ENCODE measurements around the gene CAPSL. TPM values are rescaled to one million over a fixed set of nuclear protein-coding genes. Genes with fewer than 3 reads are reported as not detected.
A peak's percentile ranks its signal among the peaks of the same experiment; 100 is the strongest.

CAPSL gene
- total and polyA plus RNA-seq, 2 experiments from 2014 or later = not detected

DNA sequence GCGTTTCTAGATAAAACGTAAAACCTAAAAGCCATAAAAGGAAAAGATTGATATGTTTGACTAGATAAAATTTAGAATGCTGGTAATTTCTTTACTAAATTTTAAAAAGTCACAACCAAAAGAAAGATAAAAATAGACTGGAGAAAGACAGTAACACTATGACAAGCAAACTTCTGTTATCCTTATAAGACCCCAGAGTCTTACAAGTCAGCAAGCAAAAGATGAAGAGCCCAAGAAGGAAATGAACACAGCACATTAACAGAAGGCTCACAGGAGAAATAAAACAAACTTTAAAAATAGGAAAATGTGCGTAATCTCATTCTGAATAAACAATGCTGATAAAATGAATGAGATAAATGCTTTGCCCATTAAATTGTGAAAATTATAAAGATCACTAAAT is 52.0 kb downstream of the CAPSL start:
- Histone ChIP-seq H3K9me3 (ENCODE audit: low read depth) (no peaks in the 10 kb centered on the region), H3K27ac (no peak overlapping the region), H3K4me1 (ENCODE audit: low read depth) (no peaks in the 10 kb centered on the region), H3K36me3 (no peaks in the 10 kb centered on the region), H3K4me3 (no peak overlapping the region), H3K27me3 (no peaks in the 10 kb centered on the region)
- TF ChIP-seq, protein P1, sequence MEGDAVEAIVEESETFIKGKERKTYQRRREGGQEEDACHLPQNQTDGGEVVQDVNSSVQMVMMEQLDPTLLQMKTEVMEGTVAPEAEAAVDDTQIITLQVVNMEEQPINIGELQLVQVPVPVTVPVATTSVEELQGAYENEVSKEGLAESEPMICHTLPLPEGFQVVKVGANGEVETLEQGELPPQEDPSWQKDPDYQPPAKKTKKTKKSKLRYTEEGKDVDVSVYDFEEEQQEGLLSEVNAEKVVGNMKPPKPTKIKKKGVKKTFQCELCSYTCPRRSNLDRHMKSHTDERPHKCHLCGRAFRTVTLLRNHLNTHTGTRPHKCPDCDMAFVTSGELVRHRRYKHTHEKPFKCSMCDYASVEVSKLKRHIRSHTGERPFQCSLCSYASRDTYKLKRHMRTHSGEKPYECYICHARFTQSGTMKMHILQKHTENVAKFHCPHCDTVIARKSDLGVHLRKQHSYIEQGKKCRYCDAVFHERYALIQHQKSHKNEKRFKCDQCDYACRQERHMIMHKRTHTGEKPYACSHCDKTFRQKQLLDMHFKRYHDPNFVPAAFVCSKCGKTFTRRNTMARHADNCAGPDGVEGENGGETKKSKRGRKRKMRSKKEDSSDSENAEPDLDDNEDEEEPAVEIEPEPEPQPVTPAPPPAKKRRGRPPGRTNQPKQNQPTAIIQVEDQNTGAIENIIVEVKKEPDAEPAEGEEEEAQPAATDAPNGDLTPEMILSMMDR (IDR thresholded peaks at IDR 0.05; ENCODE audit: low read depth, low read length) = no peak
- no peak for DNase-seq (ENCODE audit: low read depth in 1 of 2, low spot score in 1 of 2)

DNA sequence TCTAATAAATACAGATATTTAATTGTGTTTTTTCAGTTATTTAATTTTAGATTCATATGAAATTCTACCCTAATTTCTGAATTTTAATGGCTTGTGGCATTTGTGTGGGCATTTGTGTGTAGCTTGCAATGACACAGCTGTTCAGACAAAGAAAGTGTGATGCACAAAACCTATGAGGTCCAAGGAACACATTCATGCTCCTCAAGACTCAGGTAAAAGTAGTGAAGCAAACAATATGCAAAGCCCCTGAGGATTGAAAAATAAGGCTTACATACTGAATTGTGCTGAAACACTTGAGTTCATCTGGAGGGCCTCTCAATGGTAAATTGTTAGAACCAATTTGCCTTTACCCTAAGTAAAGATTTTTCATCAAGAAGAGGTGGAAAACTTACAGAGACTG is 53.6 kb downstream of the CAPSL start:
- Histone ChIP-seq H3K36me3 (no peaks in the 10 kb centered on the region), H3K4me3 (no peak overlapping the region), H3K27me3 (no peaks in the 10 kb centered on the region), H3K4me1 (ENCODE audit: low read depth) (no peaks in the 10 kb centered on the region), H3K9me3 (ENCODE audit: low read depth) (no peaks in the 10 kb centered on the region), H3K27ac (no peak overlapping the region)
- no peak for DNase-seq (ENCODE audit: low read depth in 1 of 2, low spot score in 1 of 2)
- TF ChIP-seq, protein P1 (IDR thresholded peaks at IDR 0.05; ENCODE audit: low read depth, low read length) = no peak

DNA sequence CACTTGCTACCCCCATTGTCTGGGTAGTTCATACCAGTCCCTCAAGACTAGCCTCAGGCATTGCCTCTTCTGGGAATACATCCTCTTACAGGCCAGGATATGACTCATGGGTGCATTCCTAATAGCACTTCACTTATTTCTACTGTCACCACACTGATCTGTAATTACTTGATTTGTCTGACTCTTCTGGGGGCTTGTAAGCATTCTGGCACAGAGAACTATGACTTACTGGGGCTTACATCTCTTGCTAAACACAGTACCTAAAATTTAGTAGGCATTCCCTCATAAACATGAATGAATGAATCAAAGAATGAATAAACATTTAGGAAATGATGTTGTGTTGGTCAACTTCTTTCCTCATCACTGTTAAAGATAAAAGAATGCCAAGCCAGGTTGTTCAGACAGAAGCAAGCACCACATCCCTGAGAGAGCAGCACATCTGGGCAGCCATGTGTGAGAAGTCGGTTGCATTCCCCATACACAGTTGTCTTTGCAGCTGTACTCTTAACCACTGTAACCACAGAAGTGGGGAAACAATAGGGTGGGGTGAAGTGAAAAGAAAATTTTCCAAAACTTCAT is 54.1 kb downstream of the CAPSL start:
- peak in 1 of 2 donors; percentile 75 for DNase-seq (ENCODE audit: low read depth in 1 of 2, low spot score in 1 of 2)
- H3K4me1 ChIP-seq (ENCODE audit: low read depth) = no peaks in the 10 kb centered on the region
- H3K27me3 ChIP-seq = no peaks in the 10 kb centered on the region
- H3K36me3 ChIP-seq = no peaks in the 10 kb centered on the region
- no peak overlapping the region for H3K27ac ChIP-seq
- no peak overlapping the region for H3K4me3 ChIP-seq
- no peaks in the 10 kb centered on the region for H3K9me3 ChIP-seq (ENCODE audit: low read depth)
- TF ChIP-seq, protein P1 (IDR thresholded peaks at IDR 0.05; ENCODE audit: low read depth, low read length) = no peak

DNA sequence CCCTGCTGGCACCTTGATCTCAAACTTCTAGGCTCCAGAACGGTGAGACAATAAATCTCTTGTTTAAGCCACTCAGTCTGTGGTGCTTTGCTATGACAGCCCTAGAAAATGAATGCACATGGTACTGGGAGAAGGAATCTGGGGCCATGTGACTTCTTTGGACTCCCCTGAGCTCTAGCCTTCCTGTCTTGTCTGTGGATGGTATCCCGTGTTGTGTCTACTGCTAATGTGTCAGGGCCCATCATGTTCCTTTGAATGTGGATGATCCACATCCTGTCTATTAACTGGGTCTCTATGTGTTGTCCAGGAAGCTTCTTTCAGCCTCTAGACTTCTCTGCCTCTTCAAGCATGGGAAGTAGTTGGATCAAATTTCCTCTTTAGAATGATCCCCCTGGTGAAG is 56.7 kb downstream of the CAPSL start:
- no peak for DNase-seq (ENCODE audit: low read depth in 1 of 2, low spot score in 1 of 2)
- no peaks in the 10 kb centered on the region for H3K27me3 ChIP-seq
- TF ChIP-seq, protein P1 (IDR thresholded peaks at IDR 0.05; ENCODE audit: low read depth, low read length) = no peak
- H3K9me3 ChIP-seq (ENCODE audit: low read depth) = no peaks in the 10 kb centered on the region
- no peak overlapping the region for H3K4me3 ChIP-seq
- no peaks in the 10 kb centered on the region for H3K36me3 ChIP-seq
- no peak overlapping the region for H3K27ac ChIP-seq
- H3K4me1 ChIP-seq (ENCODE audit: low read depth) = no peaks in the 10 kb centered on the region

DNA sequence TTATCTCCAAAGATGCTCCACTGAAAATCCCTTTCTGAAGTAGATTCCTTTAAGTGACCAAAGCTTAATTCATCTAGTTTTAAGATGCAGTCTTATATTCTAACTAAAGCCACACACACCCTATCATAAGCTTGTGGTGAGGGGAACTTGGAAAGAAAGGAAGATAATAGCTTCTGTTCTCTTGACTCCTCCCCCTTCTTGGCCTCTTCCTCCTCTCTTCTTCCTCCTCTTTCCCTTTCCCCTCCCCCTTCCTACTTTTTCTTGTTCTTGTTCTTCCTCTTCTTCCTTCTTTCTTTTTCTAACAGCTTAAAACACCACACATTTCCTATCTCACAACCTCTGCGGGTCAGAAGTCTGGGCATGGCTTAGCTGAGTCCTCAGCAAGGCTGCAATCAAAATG is 58.3 kb downstream of the CAPSL start:
- no peak for DNase-seq (ENCODE audit: low read depth in 1 of 2, low spot score in 1 of 2)
- H3K9me3 ChIP-seq (ENCODE audit: low read depth) = no peaks in the 10 kb centered on the region
- H3K27me3 ChIP-seq = no peaks in the 10 kb centered on the region
- no peak overlapping the region for H3K4me3 ChIP-seq
- no peak overlapping the region for H3K27ac ChIP-seq
- no peaks in the 10 kb centered on the region for H3K4me1 ChIP-seq (ENCODE audit: low read depth)
- TF ChIP-seq, protein P1 (IDR thresholded peaks at IDR 0.05; ENCODE audit: low read depth, low read length) = no peak
- no peaks in the 10 kb centered on the region for H3K36me3 ChIP-seq
